ENCODE results near the gene SIDT1.

Gene SIDT1

DNA sequence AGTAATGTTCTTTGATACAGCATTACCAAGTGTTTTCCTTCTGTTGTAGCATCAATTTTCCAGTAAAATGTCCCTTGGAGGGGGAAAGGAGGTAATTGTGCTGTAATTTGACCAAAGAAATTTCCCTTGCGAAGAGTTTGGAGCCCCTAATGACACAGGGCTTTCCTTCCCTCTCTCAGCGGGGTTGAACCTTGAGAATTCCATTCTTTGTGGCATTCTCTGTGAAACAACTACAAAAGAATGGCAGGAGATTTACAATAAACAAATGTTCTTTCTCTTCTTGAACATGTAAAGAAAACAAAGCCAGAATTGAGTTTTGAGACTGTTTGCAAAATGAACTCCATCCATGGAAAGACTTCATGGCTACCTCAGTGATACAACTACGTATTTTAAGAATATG, 53.4 kb downstream of the SIDT1 start:
- H3K27ac ChIP-seq (ENCODE audit: low read depth in 2 of 2, low read length in 2 of 2) = no peak overlapping the region
- no peaks in the 10 kb centered on the region for H3K4me1 ChIP-seq (ENCODE audit: control insufficient read depth in 2 of 2, insufficient read depth in 2 of 2, low read length in 2 of 2)
- no peaks in the 10 kb centered on the region for H3K27me3 ChIP-seq (ENCODE audit: control insufficient read depth in 2 of 2, insufficient read depth in 2 of 2, low read length in 2 of 2)
- H3K4me3 ChIP-seq (ENCODE audit: low read length in 2 of 2) = no peak overlapping the region
- H3K9ac ChIP-seq (ENCODE audit: low read depth in 1 of 2, low read length in 2 of 2) = no peak overlapping the region
- peaks cover 29 to 31% of the 10 kb centered on the region in 2 donors for H3K36me3 ChIP-seq (ENCODE audit: control insufficient read depth in 2 of 2, insufficient read depth in 2 of 2, low read length in 2 of 2)
- no peaks in the 10 kb centered on the region for H3K9me3 ChIP-seq (ENCODE audit: control insufficient read depth in 2 of 2, low read length in 2 of 2)

DNA sequence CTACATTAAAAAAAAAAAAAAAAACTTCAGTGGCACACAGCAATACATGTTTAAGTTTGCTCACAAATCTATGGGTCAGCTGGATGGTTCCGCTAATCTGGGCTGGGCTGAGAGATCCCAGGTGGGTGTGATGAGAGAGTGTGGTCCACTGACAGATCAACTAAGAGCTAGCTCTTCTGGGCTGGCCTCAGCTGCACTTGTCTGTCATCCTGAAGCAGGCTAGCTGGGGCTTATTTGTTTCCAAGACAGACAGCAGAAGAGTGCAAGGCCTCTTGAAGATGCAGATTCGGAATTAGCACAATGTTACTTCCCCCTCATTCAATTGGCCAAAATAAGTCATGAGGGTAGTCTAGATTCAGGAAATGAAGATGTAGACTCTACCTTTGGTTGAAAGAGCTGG, 56.5 kb downstream of the SIDT1 start:
- H3K27me3 ChIP-seq (ENCODE audit: control insufficient read depth in 2 of 2, insufficient read depth in 2 of 2, low read length in 2 of 2) = no peaks in the 10 kb centered on the region
- no peak overlapping the region for H3K4me3 ChIP-seq (ENCODE audit: low read length in 2 of 2)
- H3K9ac ChIP-seq (ENCODE audit: low read depth in 1 of 2, low read length in 2 of 2) = no peak overlapping the region
- no peaks in the 10 kb centered on the region for H3K9me3 ChIP-seq (ENCODE audit: control insufficient read depth in 2 of 2, low read length in 2 of 2)
- H3K36me3 ChIP-seq (ENCODE audit: control insufficient read depth in 2 of 2, insufficient read depth in 2 of 2, low read length in 2 of 2) = peaks cover 18 to 32% of the 10 kb centered on the region in 2 donors
- no peaks in the 10 kb centered on the region for H3K4me1 ChIP-seq (ENCODE audit: control insufficient read depth in 2 of 2, insufficient read depth in 2 of 2, low read length in 2 of 2)
- H3K27ac ChIP-seq (ENCODE audit: low read depth in 2 of 2, low read length in 2 of 2) = no peak overlapping the region

DNA sequence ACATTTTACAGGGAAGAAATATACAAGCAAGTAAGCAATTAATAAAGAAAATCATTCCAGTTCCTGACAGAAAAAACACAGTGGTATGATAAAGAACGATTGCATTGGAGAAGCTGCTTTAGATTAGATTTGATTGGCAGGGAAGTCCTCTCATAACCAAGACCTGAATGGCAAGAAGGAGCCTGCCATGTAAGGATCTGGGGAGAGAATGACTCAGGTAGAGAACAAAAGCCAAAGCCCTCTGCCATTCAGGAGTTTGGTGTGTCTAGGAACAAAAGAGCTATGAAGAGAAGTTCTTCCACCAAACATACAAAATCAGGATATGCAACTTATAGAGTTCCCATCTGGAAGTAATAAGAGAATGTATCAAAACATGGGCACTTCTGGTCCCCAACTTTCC, 57.6 kb downstream of the SIDT1 start:
- H3K4me1 ChIP-seq (ENCODE audit: control insufficient read depth in 2 of 2, insufficient read depth in 2 of 2, low read length in 2 of 2) = no peaks in the 10 kb centered on the region
- no peak overlapping the region for H3K9ac ChIP-seq (ENCODE audit: low read depth in 1 of 2, low read length in 2 of 2)
- H3K27ac ChIP-seq (ENCODE audit: low read depth in 2 of 2, low read length in 2 of 2) = no peak overlapping the region
- H3K27me3 ChIP-seq (ENCODE audit: control insufficient read depth in 2 of 2, insufficient read depth in 2 of 2, low read length in 2 of 2) = no peaks in the 10 kb centered on the region
- no peak overlapping the region for H3K4me3 ChIP-seq (ENCODE audit: low read length in 2 of 2)
- H3K9me3 ChIP-seq (ENCODE audit: control insufficient read depth in 2 of 2, low read length in 2 of 2) = no peaks in the 10 kb centered on the region
- peaks cover 18 to 31% of the 10 kb centered on the region in 2 donors for H3K36me3 ChIP-seq (ENCODE audit: control insufficient read depth in 2 of 2, insufficient read depth in 2 of 2, low read length in 2 of 2)

DNA sequence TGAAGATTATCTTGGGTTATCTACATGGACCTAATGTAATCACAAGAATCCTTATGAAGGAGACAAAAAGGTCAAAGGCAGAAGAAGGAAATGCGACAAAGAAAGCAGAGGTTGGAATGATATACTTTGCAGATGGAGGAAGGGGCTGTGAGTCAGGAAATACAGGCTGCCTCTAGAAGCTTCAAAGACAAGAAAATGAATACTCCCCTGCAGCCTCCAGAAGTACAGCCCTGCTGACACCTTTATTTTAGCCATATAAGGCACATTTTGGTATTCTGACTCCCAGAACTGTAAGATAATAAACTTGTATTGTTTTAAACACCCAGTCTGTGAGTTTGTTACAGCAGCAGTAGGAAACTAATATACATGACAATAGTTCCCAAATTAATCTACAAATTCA, 58.6 kb downstream of the SIDT1 start:
- H3K27me3 ChIP-seq (ENCODE audit: control insufficient read depth in 2 of 2, insufficient read depth in 2 of 2, low read length in 2 of 2) = no peaks in the 10 kb centered on the region
- no peak overlapping the region for H3K9ac ChIP-seq (ENCODE audit: low read depth in 1 of 2, low read length in 2 of 2)
- peaks cover 8 to 28% of the 10 kb centered on the region in 2 donors for H3K36me3 ChIP-seq (ENCODE audit: control insufficient read depth in 2 of 2, insufficient read depth in 2 of 2, low read length in 2 of 2)
- no peak overlapping the region for H3K27ac ChIP-seq (ENCODE audit: low read depth in 2 of 2, low read length in 2 of 2)
- H3K4me3 ChIP-seq (ENCODE audit: low read length in 2 of 2) = no peak overlapping the region
- H3K4me1 ChIP-seq (ENCODE audit: control insufficient read depth in 2 of 2, insufficient read depth in 2 of 2, low read length in 2 of 2) = no peaks in the 10 kb centered on the region
- H3K9me3 ChIP-seq (ENCODE audit: control insufficient read depth in 2 of 2, low read length in 2 of 2) = no peaks in the 10 kb centered on the region

DNA sequence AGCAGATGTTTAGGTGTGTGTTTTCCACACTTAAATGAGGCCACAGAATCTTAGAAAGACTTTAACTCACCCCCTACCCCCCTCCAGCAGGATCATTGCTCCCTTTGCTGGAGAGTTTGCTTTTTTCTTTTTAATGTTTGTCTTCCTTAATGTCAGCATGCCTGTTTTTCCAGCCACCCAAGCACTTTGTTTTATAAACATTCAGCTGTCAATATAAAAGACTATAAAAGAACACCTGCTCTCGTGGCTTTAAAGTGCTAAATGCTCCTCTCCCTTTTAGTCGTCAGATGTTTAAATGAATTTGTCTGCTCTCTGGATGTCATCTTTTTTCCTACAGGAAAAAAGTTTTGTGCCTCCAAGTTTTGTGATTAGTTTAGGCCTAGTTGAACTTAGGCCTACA, 61.7 kb downstream of the SIDT1 start:
- Histone ChIP-seq H3K27me3 (ENCODE audit: control insufficient read depth in 2 of 2, insufficient read depth in 2 of 2, low read length in 2 of 2) (no peaks in the 10 kb centered on the region), H3K4me1 (ENCODE audit: control insufficient read depth in 2 of 2, insufficient read depth in 2 of 2, low read length in 2 of 2) (no peaks in the 10 kb centered on the region), H3K36me3 (ENCODE audit: control insufficient read depth in 2 of 2, insufficient read depth in 2 of 2, low read length in 2 of 2) (peaks cover 4 to 13% of the 10 kb centered on the region in 2 donors), H3K4me3 (ENCODE audit: low read length in 2 of 2) (no peak overlapping the region), H3K9ac (ENCODE audit: low read depth in 1 of 2, low read length in 2 of 2) (no peak overlapping the region), H3K27ac (ENCODE audit: low read depth in 2 of 2, low read length in 2 of 2) (no peak overlapping the region), H3K9me3 (ENCODE audit: control insufficient read depth in 2 of 2, low read length in 2 of 2) (no peaks in the 10 kb centered on the region)

DNA sequence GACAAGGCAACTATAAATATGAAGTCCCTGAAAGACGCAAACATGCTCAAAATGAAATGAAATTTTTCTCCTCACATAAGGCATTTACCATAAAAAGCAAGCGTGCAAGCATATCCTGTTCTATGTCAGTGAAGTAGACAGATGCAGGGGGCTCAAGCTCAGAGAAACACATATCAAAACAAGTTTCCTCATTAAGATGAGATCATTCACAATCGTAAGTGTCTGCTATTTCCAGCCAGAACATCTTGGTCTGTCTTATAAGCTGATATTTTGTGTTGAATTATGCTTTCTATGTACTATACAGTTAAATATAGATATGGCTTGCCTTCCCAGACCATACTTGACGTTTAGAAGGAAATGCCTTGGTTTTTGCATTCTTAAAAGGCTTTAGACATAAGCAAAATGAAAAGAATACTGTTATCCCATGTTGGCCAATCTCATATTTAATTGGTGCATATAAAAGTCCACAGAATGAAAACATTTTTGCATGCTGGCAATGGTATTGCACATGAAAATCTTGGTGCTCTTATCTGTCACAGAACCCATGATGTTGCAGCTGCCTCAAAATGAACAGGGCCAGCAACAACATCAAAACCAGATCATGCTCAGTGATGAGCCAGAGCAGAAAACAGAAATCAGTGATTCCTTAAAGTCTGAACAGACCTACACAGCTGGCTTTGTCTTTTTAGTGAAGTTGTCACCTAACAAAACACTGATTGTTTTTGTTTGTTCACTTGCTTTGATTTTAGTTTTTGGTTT, 65.4 kb downstream of the SIDT1 start:
- no peak overlapping the region for H3K4me3 ChIP-seq (ENCODE audit: low read length in 2 of 2)
- H3K9me3 ChIP-seq (ENCODE audit: control insufficient read depth in 2 of 2, low read length in 2 of 2) = no peaks in the 10 kb centered on the region
- H3K9ac ChIP-seq (ENCODE audit: low read depth in 1 of 2, low read length in 2 of 2) = peak overlapping the region in 1 of 2 donors; percentile 2
- no peaks in the 10 kb centered on the region for H3K4me1 ChIP-seq (ENCODE audit: control insufficient read depth in 2 of 2, insufficient read depth in 2 of 2, low read length in 2 of 2)
- H3K27me3 ChIP-seq (ENCODE audit: control insufficient read depth in 2 of 2, insufficient read depth in 2 of 2, low read length in 2 of 2) = no peaks in the 10 kb centered on the region
- no peak overlapping the region for H3K27ac ChIP-seq (ENCODE audit: low read depth in 2 of 2, low read length in 2 of 2)
- H3K36me3 ChIP-seq (ENCODE audit: control insufficient read depth in 2 of 2, insufficient read depth in 2 of 2, low read length in 2 of 2) = peaks cover 11 to 17% of the 10 kb centered on the region in 2 donors

DNA sequence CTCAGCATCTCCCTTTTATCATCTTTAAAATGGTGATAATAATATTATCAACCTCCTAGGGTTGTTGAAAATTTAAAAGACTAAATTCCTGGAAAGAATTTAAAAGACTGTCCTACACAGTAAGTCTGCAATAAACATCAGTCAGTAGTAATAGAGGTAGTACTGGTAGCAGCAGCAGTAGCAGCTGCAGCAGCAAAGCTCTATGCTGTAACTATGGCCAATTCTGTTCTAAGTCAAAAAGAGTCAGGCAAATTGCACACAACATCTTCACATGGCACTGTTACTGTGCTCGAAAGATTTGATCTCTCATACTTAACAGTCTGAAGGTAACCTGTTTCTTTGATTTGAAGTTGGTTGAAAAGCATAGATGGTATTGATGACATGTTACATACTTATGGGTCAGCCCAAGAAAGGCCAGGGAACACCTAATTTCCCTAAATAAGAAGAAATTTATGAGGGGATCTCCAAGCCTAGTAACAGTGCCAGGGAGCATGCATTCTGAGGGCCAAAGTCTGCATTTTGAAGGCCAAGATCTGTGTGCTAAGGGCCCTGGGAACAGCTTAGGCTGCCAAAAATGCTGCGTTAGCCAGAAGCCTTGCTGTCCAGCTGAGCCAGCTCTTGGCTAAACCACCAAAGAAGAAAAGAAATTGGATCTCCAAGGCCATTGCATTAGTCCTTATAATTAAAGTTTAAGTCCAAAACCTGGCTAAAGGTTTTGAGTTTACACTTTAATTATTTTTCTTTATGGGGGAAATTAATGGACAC, 68.2 kb downstream of the SIDT1 start:
- peaks cover 15 to 25% of the 10 kb centered on the region in 2 donors for H3K36me3 ChIP-seq (ENCODE audit: control insufficient read depth in 2 of 2, insufficient read depth in 2 of 2, low read length in 2 of 2)
- H3K9ac ChIP-seq (ENCODE audit: low read depth in 1 of 2, low read length in 2 of 2) = no peak overlapping the region
- H3K4me1 ChIP-seq (ENCODE audit: control insufficient read depth in 2 of 2, insufficient read depth in 2 of 2, low read length in 2 of 2) = no peaks in the 10 kb centered on the region
- no peaks in the 10 kb centered on the region for H3K9me3 ChIP-seq (ENCODE audit: control insufficient read depth in 2 of 2, low read length in 2 of 2)
- no peaks in the 10 kb centered on the region for H3K27me3 ChIP-seq (ENCODE audit: control insufficient read depth in 2 of 2, insufficient read depth in 2 of 2, low read length in 2 of 2)
- no peak overlapping the region for H3K27ac ChIP-seq (ENCODE audit: low read depth in 2 of 2, low read length in 2 of 2)
- H3K4me3 ChIP-seq (ENCODE audit: low read length in 2 of 2) = no peak overlapping the region

DNA sequence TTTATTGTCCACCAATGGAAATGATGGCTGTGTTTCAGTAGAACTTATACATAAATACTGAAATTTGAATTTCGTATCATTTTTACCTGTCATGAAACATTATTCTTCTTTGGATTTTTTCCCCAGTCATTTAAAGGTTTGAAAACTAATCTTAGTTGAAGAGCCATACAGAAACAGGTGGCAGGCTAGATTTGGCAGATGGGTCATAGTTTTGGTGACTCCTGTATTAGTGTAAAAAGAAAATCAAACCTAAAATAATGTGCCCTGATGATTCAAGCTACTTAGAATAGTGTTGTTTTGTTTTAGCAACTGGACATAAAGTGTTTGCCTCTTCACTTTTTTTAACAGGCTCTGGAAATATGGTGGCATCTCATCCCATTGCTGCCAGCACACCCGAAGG, 68.9 kb downstream of the SIDT1 start:
- no peak overlapping the region for H3K27ac ChIP-seq (ENCODE audit: low read depth in 2 of 2, low read length in 2 of 2)
- peaks cover 15 to 25% of the 10 kb centered on the region in 2 donors for H3K36me3 ChIP-seq (ENCODE audit: control insufficient read depth in 2 of 2, insufficient read depth in 2 of 2, low read length in 2 of 2)
- no peak overlapping the region for H3K9ac ChIP-seq (ENCODE audit: low read depth in 1 of 2, low read length in 2 of 2)
- H3K4me1 ChIP-seq (ENCODE audit: control insufficient read depth in 2 of 2, insufficient read depth in 2 of 2, low read length in 2 of 2) = no peaks in the 10 kb centered on the region
- no peaks in the 10 kb centered on the region for H3K9me3 ChIP-seq (ENCODE audit: control insufficient read depth in 2 of 2, low read length in 2 of 2)
- H3K4me3 ChIP-seq (ENCODE audit: low read length in 2 of 2) = no peak overlapping the region
- H3K27me3 ChIP-seq (ENCODE audit: control insufficient read depth in 2 of 2, insufficient read depth in 2 of 2, low read length in 2 of 2) = no peaks in the 10 kb centered on the region

DNA sequence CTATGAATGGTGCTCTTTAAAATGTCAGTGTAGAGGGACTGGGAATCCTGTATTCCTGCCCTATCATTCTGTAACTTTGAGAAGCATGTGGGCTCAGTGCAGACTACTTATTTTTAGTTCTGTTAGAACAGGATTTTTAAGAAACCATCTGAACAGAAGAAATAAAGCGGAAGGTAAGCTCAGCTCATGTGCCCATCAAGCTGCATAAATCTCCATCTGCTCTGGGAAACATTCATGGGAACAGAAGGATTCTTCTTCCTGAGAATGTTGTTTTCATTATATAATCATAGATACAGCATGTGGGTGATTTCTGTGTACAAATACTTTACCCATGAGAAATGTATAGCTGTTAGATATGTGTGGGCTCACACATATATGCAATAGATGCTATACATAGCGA, 69.9 kb downstream of the SIDT1 start:
- Histone ChIP-seq H3K27ac (ENCODE audit: low read depth in 2 of 2, low read length in 2 of 2) (no peak overlapping the region), H3K4me1 (ENCODE audit: control insufficient read depth in 2 of 2, insufficient read depth in 2 of 2, low read length in 2 of 2) (no peaks in the 10 kb centered on the region), H3K36me3 (ENCODE audit: control insufficient read depth in 2 of 2, insufficient read depth in 2 of 2, low read length in 2 of 2) (peaks cover 17 to 32% of the 10 kb centered on the region in 2 donors), H3K4me3 (ENCODE audit: low read length in 2 of 2) (no peak overlapping the region), H3K27me3 (ENCODE audit: control insufficient read depth in 2 of 2, insufficient read depth in 2 of 2, low read length in 2 of 2) (no peaks in the 10 kb centered on the region), H3K9me3 (ENCODE audit: control insufficient read depth in 2 of 2, low read length in 2 of 2) (no peaks in the 10 kb centered on the region), H3K9ac (ENCODE audit: low read depth in 1 of 2, low read length in 2 of 2) (no peak overlapping the region)

DNA sequence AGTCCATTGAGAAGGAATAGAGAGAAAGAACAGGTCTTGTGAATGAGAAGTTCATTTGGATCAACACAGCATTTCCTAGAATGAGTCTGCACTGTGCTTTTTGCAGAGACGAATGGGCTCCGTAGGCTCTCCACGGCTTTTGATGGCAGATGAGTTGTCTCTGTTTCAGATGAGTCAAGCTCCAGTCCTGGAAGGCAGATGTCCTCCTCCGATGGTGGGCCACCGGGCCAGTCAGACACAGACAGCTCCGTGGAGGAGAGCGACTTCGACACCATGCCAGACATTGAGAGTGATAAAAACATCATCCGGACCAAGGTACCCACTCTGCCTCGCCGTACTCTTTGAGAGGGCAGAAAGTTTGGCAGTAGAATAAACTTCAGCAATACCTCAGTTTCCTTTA, 70.5 kb downstream of the SIDT1 start:
- H3K4me3 ChIP-seq (ENCODE audit: low read length in 2 of 2) = no peak overlapping the region

More for the DNA sequence above, 70.5 kb downstream of the SIDT1 start:
- Histone ChIP-seq H3K36me3 (ENCODE audit: control insufficient read depth in 2 of 2, insufficient read depth in 2 of 2, low read length in 2 of 2) (peaks cover 23 to 32% of the 10 kb centered on the region in 2 donors), H3K9ac (ENCODE audit: low read depth in 1 of 2, low read length in 2 of 2) (no peak overlapping the region), H3K27ac (ENCODE audit: low read depth in 2 of 2, low read length in 2 of 2) (no peak overlapping the region), H3K27me3 (ENCODE audit: control insufficient read depth in 2 of 2, insufficient read depth in 2 of 2, low read length in 2 of 2) (no peaks in the 10 kb centered on the region), H3K4me1 (ENCODE audit: control insufficient read depth in 2 of 2, insufficient read depth in 2 of 2, low read length in 2 of 2) (no peaks in the 10 kb centered on the region), H3K9me3 (ENCODE audit: control insufficient read depth in 2 of 2, low read length in 2 of 2) (no peaks in the 10 kb centered on the region)
